Endothelial cell of umbilical vein (primary cell): Measurements from ENCODE around the gene RARRES1. TPM values are rescaled to one million over a fixed set of nuclear protein-coding genes. Genes with fewer than 3 reads are reported as not detected.

Experiments used
- BruUV-seq: library from RNA; stranded (reverse); fragments of 400-500 nt; replicated peaks from 2 replicates; lab custom pipeline; 2021; lab: Mats Ljungman, UMichigan
- CTCF ChIA-PET: fragments of 300-600, 350-600 bp; sonication (Branson Sonifier 250); formaldehyde crosslinking; loops from one replicate; lab custom pipeline; 2021; ENCODE audit warnings: antibody characterized with exemption, inconsistent platforms; lab: Charles Lee
- POLR2A ChIA-PET: fragments of 300-600, 350-600 bp; sonication (Branson Sonifier 250); formaldehyde crosslinking; loops from one replicate; lab custom pipeline; 2021; ENCODE audit warnings: antibody characterized with exemption, inconsistent platforms; lab: Charles Lee
- DNase-seq: peaks from one replicate; pipeline ENCODE4 v3.0.0-alpha.2; 2011; ENCODE audit warnings: low read depth, low spot score
- FAIRE-seq: peaks from 2 replicates; lab custom pipeline; 2011; peaks lifted over from hg19 to GRCh38; lab: Jason Lieb, UNC
- H2AFZ ChIP-seq: 2 replicates; pipeline ENCODE4 v1.6.0; 2012; ENCODE audit warnings: low read depth, low read length, control low read depth, inconsistent platforms
- H3K27ac ChIP-seq: 2 replicates; pipeline ENCODE4 v1.5.1; 2011; ENCODE audit warnings: low read depth, mild to moderate bottlenecking, control low read depth, low read length, moderate library complexity; ENCODE audit not compliant: insufficient read depth
- H3K27me3 ChIP-seq, 2 experiments: 2 replicates each; pipeline versions ENCODE4 v1.6.0 to v1.6.1; 2011; ENCODE audit warnings: low read length in 2 of 2, mixed read lengths in 1 of 2; ENCODE audit not compliant: control insufficient read depth in 2 of 2, insufficient read depth in 2 of 2
- H3K36me3 ChIP-seq, 2 experiments: 2 replicates in 1 of 2; 3 replicates in 1 of 2; pipeline ENCODE4 v1.5.1; 2011; ENCODE audit warnings: low read length in 2 of 2, mild to moderate bottlenecking in 1 of 2, moderate library complexity in 1 of 2; ENCODE audit not compliant: control insufficient read depth in 2 of 2, insufficient read depth in 2 of 2; ENCODE audit errors: extremely low read depth in 1 of 2
- H3K4me1 ChIP-seq: 3 replicates; pipeline ENCODE4 v1.5.1; 2011; ENCODE audit warnings: mild to moderate bottlenecking, low read length; ENCODE audit not compliant: control insufficient read depth, insufficient read depth; ENCODE audit errors: extremely low read depth
- H3K4me2 ChIP-seq: 2 replicates; pipeline ENCODE4 v1.6.1; 2011; ENCODE audit warnings: low read length, control low read depth, mixed read lengths; ENCODE audit not compliant: insufficient read depth
- H3K4me3 ChIP-seq, 3 experiments: fragments of 200-600 bp in 1 of 3; sonication (generic), shearing (Covaris generic) in 1 of 3; replicated peaks in 1 of 3; 2 replicates each; pipeline ENCODE4 v1.5.1; 2011 to 2016; ENCODE audit warnings: control low read depth in 3 of 3, low read length in 3 of 3, mild to moderate bottlenecking in 2 of 3, inconsistent platforms in 1 of 3, low read depth in 1 of 3, moderate library complexity in 1 of 3; ENCODE audit not compliant: insufficient read depth in 1 of 3
- H3K79me2 ChIP-seq: 2 replicates; pipeline ENCODE4 v1.6.0; 2012; ENCODE audit warnings: low read length, inconsistent platforms; ENCODE audit not compliant: control insufficient read depth, insufficient read depth
- H3K9ac ChIP-seq: replicated peaks from 2 replicates; pipeline ENCODE3; 2011; ENCODE audit warnings: low read length, control low read depth; ENCODE audit not compliant: insufficient read depth; ENCODE audit errors: extremely low read depth
- H3K9me1 ChIP-seq: replicated peaks from 3 replicates; pipeline ENCODE4 v1.6.0; 2011; ENCODE audit warnings: mild to moderate bottlenecking, low read length; ENCODE audit not compliant: control insufficient read depth, insufficient read depth; ENCODE audit errors: extremely low read depth
- H3K9me3 ChIP-seq: replicated peaks from 2 replicates; pipeline ENCODE4 v1.5.1; 2012; ENCODE audit warnings: low read length, inconsistent platforms; ENCODE audit not compliant: control insufficient read depth, insufficient read depth
- H4K20me1 ChIP-seq: replicated peaks from 2 replicates; pipeline ENCODE3; 2011; ENCODE audit warnings: mild to moderate bottlenecking, low read length; ENCODE audit not compliant: control insufficient read depth, insufficient read depth; ENCODE audit errors: extremely low read depth
- CTCF ChIP-seq, 2 donors: IDR thresholded peaks; 1 replicate in 1 of 2; 2 replicates in 1 of 2; pipeline ENCODE4 v1.5.1; 2011; ENCODE audit warnings: low read length in 2 of 2, mild to moderate bottlenecking in 2 of 2, moderate library complexity in 2 of 2, control low read depth in 1 of 2, inconsistent platforms in 1 of 2, low read depth in 1 of 2; ENCODE audit not compliant: insufficient read depth in 1 of 2; ENCODE audit errors: extremely low read depth in 1 of 2
- EZH2 ChIP-seq: IDR thresholded peaks from 2 replicates; pipeline ENCODE4 v1.6.1; 2012; ENCODE audit warnings: borderline replicate concordance, low read depth, mild to moderate bottlenecking, moderate library complexity, low read length, inconsistent platforms; ENCODE audit not compliant: severe bottlenecking
- FOS ChIP-seq: IDR thresholded peaks from 2 replicates; pipeline ENCODE4 v1.6.1; 2011; ENCODE audit warnings: mild to moderate bottlenecking, low read length, moderate library complexity, borderline replicate concordance; ENCODE audit not compliant: insufficient read depth
- GATA2 ChIP-seq: IDR thresholded peaks from 2 replicates; pipeline ENCODE4 v1.7.0; 2011; ENCODE audit warnings: low read depth, mild to moderate bottlenecking, moderate library complexity, mixed read lengths, low read length; ENCODE audit not compliant: insufficient read length, insufficient read depth
- JUN ChIP-seq: IDR thresholded peaks from 2 replicates; pipeline ENCODE4 v1.6.1; 2011; ENCODE audit warnings: borderline replicate concordance, low read depth; ENCODE audit not compliant: insufficient read length, insufficient read depth
- MAX ChIP-seq: IDR thresholded peaks from 2 replicates; pipeline ENCODE4 v1.6.1; 2011; ENCODE audit not compliant: insufficient read depth, insufficient read length
- MYC ChIP-seq: IDR thresholded peaks from one replicate; pipeline ENCODE4 v1.6.1; 2011; ENCODE audit warnings: mild to moderate bottlenecking, low read depth, low read length
- POLR2A ChIP-seq: IDR thresholded peaks from 2 replicates; pipeline ENCODE4 v1.6.1; 2012; ENCODE audit warnings: low read depth, mild to moderate bottlenecking, control low read depth, low read length
- POLR2AphosphoS5 ChIP-seq: IDR thresholded peaks from 2 replicates; pipeline ENCODE4 v1.6.1; 2012; ENCODE audit warnings: low read depth, mild to moderate bottlenecking, control low read depth, low read length, moderate library complexity; ENCODE audit not compliant: insufficient read depth
- dilution Hi-C: fragments of 300-500 bp; cut with MboI; formaldehyde crosslinking; loops from one replicate; pipeline ENCODE4 v1.15.0; 2019; ENCODE audit warnings: low sequenced_read_pairs; ENCODE audit not compliant: extremely low pct_ligation_motif_present
- intact Hi-C: fragments of 100-400 bp; cut with micrococcal nuclease; formaldehyde crosslinking; loops from one replicate; pipeline ENCODE4 v1.10.0; 2022
- polyA plus RNA-seq, 4 experiments: library from polyadenylated mRNA; depleted of rRNA in 3 of 4; stranded (reverse) in 3 of 4; unstranded in 1 of 4; fragments of >200 nt; gene quantifications; 2 replicates each; pipeline versions ENCODE4 v1.2.1 to v1.2.3, GENCODE V29; 2011 to 2012; ENCODE audit warnings: missing spikeins in 1 of 4
- total RNA-seq: library from RNA; stranded (reverse); gene quantifications from 2 replicates; pipeline ENCODE4 v1.2.3, GENCODE V29; 2021

RARRES1 gene
- total and polyA plus RNA-seq, 2 donors (not counting 3 experiments of a cell fraction or from before 2014, with no cell fraction given), result 0.98 to 1.5 TPM

GRCh38 chr3:158709666-158710083 is 22.6 kb downstream of the RARRES1 start:
- H3K79me2 ChIP-seq, result no peaks in the 10 kb centered on the region
- peak; percentile 54 for DNase-seq
- no peaks in the 10 kb centered on the region for H3K9me3 ChIP-seq
- no peak overlapping the region for H3K4me2 ChIP-seq
- peak overlapping the region; percentile 45 for H3K27ac ChIP-seq
- no peaks in the 10 kb centered on the region for H4K20me1 ChIP-seq
- no peaks in the 10 kb centered on the region for H3K36me3 ChIP-seq
- H3K27me3 ChIP-seq, result no peaks in the 10 kb centered on the region
- no peaks in the 10 kb centered on the region for H3K9me1 ChIP-seq
- CTCF ChIA-PET, result interaction anchor here (1.0 to 2.0 kb wide), 6 partner anchors 9 to 50 kb away, joined by 3 to 9 read pairs (median 4); partner anchors contain the start of gene LXN
- no TSS peak for BruUV-seq
- no peak overlapping the region for H3K4me3 ChIP-seq
- peak; percentile 91 for FAIRE-seq
- peaks cover 35% of the 10 kb centered on the region for H3K4me1 ChIP-seq
- intact Hi-C loops (loop anchor here (10.0 kb wide), 1 partner anchor 1055 kb away; no protein-coding TSS in a partner anchor), dilution Hi-C loops (no loop called here)
- no peak overlapping the region for H3K9ac ChIP-seq
- POLR2A ChIA-PET, result interaction anchor here (1.0 kb wide), 1 partner anchor 50 kb away, joined by 3 read pairs; no protein-coding TSS in a partner anchor
- TF ChIP-seq MYC (no peak), FOS (peak; percentile 58)
- peak overlapping the region; percentile 46 for H2AFZ ChIP-seq

GRCh38 chr3:158703566-158703965 is 28.7 kb downstream of the RARRES1 start:
- TSS peak; percentile 24 for BruUV-seq
- TF ChIP-seq EZH2 (no peak), CTCF (IDR thresholded peaks at IDR 0.05; ENCODE audit: extremely low read depth in 1 of 2, insufficient read depth in 1 of 2, low read depth in 1 of 2, low read length in 2 of 2) (no peak), MAX (no peak), GATA2 (no peak), FOS (no peak), MYC (no peak), POLR2AphosphoS5 (no peak), JUN (no peak), POLR2A (no peak)
- Histone ChIP-seq H3K9ac (peak overlapping the region; percentile 40), H3K27ac (peak overlapping the region; percentile 80), H3K4me3 (no peak overlapping the region), H3K9me1 (no peaks in the 10 kb centered on the region), H3K27me3 (no peaks in the 10 kb centered on the region), H2AFZ (no peak overlapping the region), H3K4me1 (peaks cover 52% of the 10 kb centered on the region), H4K20me1 (no peaks in the 10 kb centered on the region), H3K9me3 (no peaks in the 10 kb centered on the region), H3K36me3 (no peaks in the 10 kb centered on the region), H3K79me2 (peaks cover 3% of the 10 kb centered on the region), H3K4me2 (peak overlapping the region; percentile 95)
- POLR2A ChIA-PET, result interaction anchor here (1.0 to 1.2 kb wide), 2 partner anchors 9 to 15 kb away, joined by 3 to 4 read pairs; no protein-coding TSS in a partner anchor
- intact Hi-C loops, result loop anchor here (1.0 to 5.0 kb wide), 4 partner anchors 10 to 41 kb away; no protein-coding TSS in a partner anchor
- CTCF ChIA-PET, result interaction anchor here (1.0 to 3.2 kb wide), 7 partner anchors 10 to 86 kb away, joined by 3 to 14 read pairs (median 5); partner anchors contain the start of gene LXN
- dilution Hi-C loops, result no loop called here
- DNase-seq (no peak), FAIRE-seq (no peak)
